HL-60 (cell line): ENCODE results near the gene DLL1.

Source experiments
- CTCF ChIP-seq: IDR thresholded peaks from one replicate; pipeline ENCODE4 v1.5.1; 2011; ENCODE audit warnings: low read length, control low read depth, inconsistent platforms; ENCODE audit not compliant: insufficient read depth
- POLR2AphosphoS5 ChIP-seq: IDR thresholded peaks from 2 replicates; pipeline ENCODE4 v1.6.1; 2012; ENCODE audit warnings: low read depth
- REST ChIP-seq: IDR thresholded peaks from 2 replicates; pipeline ENCODE4 v1.6.1; 2012; ENCODE audit warnings: low read depth; ENCODE audit not compliant: insufficient replicate concordance

GRCh38 chr6:170277893-170278742, 12.8 kb downstream of the DLL1 start:
- no peak for TF ChIP-seq CTCF
- no peak for TF ChIP-seq REST
- TF ChIP-seq POLR2AphosphoS5 = no peak
